MG63 (cell line): ENCODE results near the gene MRPL28. TPM values are rescaled to one million over a fixed set of nuclear protein-coding genes. Genes with fewer than 3 reads are reported as not detected.

Source experiments
- DNase-seq: peaks from one replicate; pipeline ENCODE4 v3.0.0-alpha.2; 2020
- H3K27me3 ChIP-seq: fragments of 250-450 bp; sonication (Bioruptor Pico); 2 replicates; pipeline ENCODE4 v1.5.1; 2020; ENCODE audit warnings: mild to moderate bottlenecking, moderate library complexity
- H3K36me3 ChIP-seq: fragments of 250-450 bp; sonication (Bioruptor Pico); 2 replicates; pipeline ENCODE4 v1.5.1; 2020; ENCODE audit warnings: mild to moderate bottlenecking, moderate library complexity
- H3K4me3 ChIP-seq: fragments of 250-450 bp; sonication (Bioruptor Pico); 2 replicates; pipeline ENCODE4 v1.5.1; 2020; ENCODE audit warnings: mild to moderate bottlenecking, moderate library complexity
- H3K9me3 ChIP-seq: fragments of 250-450 bp; sonication (Bioruptor Pico); 2 replicates; pipeline ENCODE4 v1.5.1; 2020; ENCODE audit warnings: mild to moderate bottlenecking, moderate library complexity
- total RNA-seq: library from RNA; depleted of rRNA; stranded (reverse); fragments of >200 nt; shearing (Covaris generic); gene quantifications from 2 replicates; pipeline ENCODE4 v1.2.3, GENCODE V29; 2014; ENCODE audit warnings: low replicate concordance; rRNA removed

Gene MRPL28
- total RNA-seq, 1 experiment from 2014 or later, result 192 TPM

DNA sequence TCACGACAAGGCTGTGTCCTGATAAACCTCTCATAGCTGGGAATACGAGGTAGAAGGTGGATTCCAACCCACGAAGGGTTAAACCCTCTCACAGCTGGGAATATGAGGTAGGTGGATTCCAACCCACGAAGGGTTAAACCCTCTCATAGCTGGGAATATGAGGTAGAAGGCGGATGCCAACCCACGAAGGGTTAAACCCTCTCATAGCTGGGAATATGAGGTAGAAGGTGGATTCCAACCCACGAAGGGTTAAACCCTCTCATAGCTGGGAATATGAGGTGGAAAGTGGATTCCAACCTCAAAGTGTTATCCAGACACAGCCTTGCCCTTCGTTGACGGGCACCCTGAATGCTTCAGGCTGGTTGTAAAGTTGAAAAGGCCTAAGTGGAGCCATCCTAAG is 48.8 kb downstream of the MRPL28 start:
- no peak overlapping the region for H3K4me3 ChIP-seq
- no peak for DNase-seq
- no peaks in the 10 kb centered on the region for H3K27me3 ChIP-seq
- peaks cover 35% of the 10 kb centered on the region for H3K36me3 ChIP-seq
- H3K9me3 ChIP-seq, result no peaks in the 10 kb centered on the region

DNA sequence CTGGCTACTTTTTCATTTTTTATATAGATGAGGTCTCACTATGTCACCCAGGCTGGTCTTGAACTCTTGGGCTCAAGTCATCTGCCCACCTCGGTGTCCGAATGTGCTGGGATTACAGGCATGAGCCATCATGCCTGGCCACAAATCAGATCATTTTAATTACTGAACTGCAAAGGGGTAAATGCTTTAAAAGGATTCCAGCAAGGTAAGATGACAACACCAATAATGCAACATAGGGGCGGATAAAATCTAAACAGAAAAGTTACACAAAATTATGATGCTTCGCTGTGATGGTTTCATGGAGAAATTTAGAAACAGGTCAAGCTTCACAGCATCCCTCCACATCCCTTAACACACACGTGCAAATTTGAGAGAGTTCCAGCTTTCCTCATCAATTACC is 50.1 kb downstream of the MRPL28 start:
- H3K4me3 ChIP-seq, result no peak overlapping the region
- DNase-seq, result no peak
- no peaks in the 10 kb centered on the region for H3K9me3 ChIP-seq
- H3K27me3 ChIP-seq, result no peaks in the 10 kb centered on the region
- peaks cover 30% of the 10 kb centered on the region for H3K36me3 ChIP-seq

- Histone ChIP-seq H3K36me3 (peaks cover 40% of the 10 kb centered on the region), H3K27me3 (no peaks in the 10 kb centered on the region), H3K9me3 (no peaks in the 10 kb centered on the region), H3K4me3 (no peak overlapping the region)
- no peak for DNase-seq
These were observed 51.7 kb downstream of the MRPL28 start for GRCh38 chr16:318628-319027.

DNA sequence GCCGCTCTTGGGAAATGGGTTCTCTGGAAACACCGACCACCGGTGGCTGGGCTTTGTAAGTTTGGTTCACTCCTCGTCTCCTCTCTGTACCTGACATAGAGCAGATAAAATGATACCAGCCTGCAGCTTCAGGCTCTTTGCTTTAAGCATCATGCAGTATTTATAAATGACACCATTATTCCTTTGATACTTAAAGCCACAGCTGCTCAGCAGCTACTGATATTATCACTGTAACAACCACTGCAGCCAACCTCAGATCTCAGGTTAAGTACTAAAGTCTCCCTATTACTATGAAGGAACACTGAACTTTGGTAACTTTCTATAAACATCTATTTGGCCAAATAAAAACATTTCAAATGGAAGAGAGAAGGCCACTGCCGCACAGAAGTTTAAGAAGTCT is 52.8 kb downstream of the MRPL28 start:
- Histone ChIP-seq H3K9me3 (no peaks in the 10 kb centered on the region), H3K36me3 (peaks cover 50% of the 10 kb centered on the region), H3K27me3 (no peaks in the 10 kb centered on the region), H3K4me3 (no peak overlapping the region)
- no peak for DNase-seq

Other genes with a start within 250 kb of the MRPL28 start
- gene NPRL3, start 231.9 kb downstream of the MRPL28 start, total RNA-seq, result 9.6 and 18.2 TPM in 2 replicates
- gene HBZ, start 217.9 kb downstream of the MRPL28 start, total RNA-seq, result not detected in 2 replicates
- not detected in 2 replicates for gene HBM, start 204.6 kb downstream of the MRPL28 start, total RNA-seq
- not detected in 2 replicates for gene HBA2, start 197.7 kb downstream of the MRPL28 start, total RNA-seq
- gene HBA1, start 193.9 kb downstream of the MRPL28 start, total RNA-seq, result not detected in 2 replicates
- not detected in 2 replicates for gene HBQ1, start 190.1 kb downstream of the MRPL28 start, total RNA-seq
- gene LUC7L, start 141.1 kb downstream of the MRPL28 start, total RNA-seq, result 45.1 and 58.4 TPM in 2 replicates
- gene FAM234A, start 135.7 kb downstream of the MRPL28 start, total RNA-seq, result 65.6 and 106 TPM in 2 replicates
- not detected in 2 replicates for gene RGS11, start 94.6 kb downstream of the MRPL28 start, total RNA-seq
- gene ARHGDIG, start 89.9 kb downstream of the MRPL28 start, total RNA-seq, result 5.9 TPM in 1 of 2 replicates, not detected in the other
- 3.1 TPM in 1 of 2 replicates, not detected in the other for gene PDIA2, start 87.4 kb downstream of the MRPL28 start, total RNA-seq
- gene AXIN1, start 17.8 kb downstream of the MRPL28 start, total RNA-seq, result 46.9 and 48.3 TPM in 2 replicates
- gene PGAP6, start 11.4 kb upstream of the MRPL28 start, total RNA-seq, result 34.2 and 35.5 TPM in 2 replicates
- 188 and 350 TPM in 2 replicates for gene NME4, start 26.7 kb upstream of the MRPL28 start, total RNA-seq
- gene DECR2, start 31.3 kb upstream of the MRPL28 start, total RNA-seq, result 31.6 and 37.1 TPM in 2 replicates
- 33.1 and 42.8 TPM in 2 replicates for gene RAB11FIP3, start 55.1 kb upstream of the MRPL28 start, total RNA-seq
- 42.2 and 55.9 TPM in 2 replicates for gene CAPN15, start 157.2 kb upstream of the MRPL28 start, total RNA-seq
- gene PRR35, start 189.9 kb upstream of the MRPL28 start, total RNA-seq, result not detected in 2 replicates
- not detected in 2 replicates for gene NHLRC4, start 196.5 kb upstream of the MRPL28 start, total RNA-seq
- 13.1 and 31.7 TPM in 2 replicates for gene PIGQ, start 199.4 kb upstream of the MRPL28 start, total RNA-seq
- gene RAB40C, start 219.5 kb upstream of the MRPL28 start, total RNA-seq, result 12.4 and 20.8 TPM in 2 replicates